ENCODE results near the gene GLYATL3.
A peak's percentile ranks its signal among the peaks of the same experiment; 100 is the strongest.
"Not testable (repeated sequence)": the region's sequence is repeated elsewhere in the genome, so short reads cannot be mapped to it uniquely, and the experiment has no call there.

The GLYATL3 gene

DNA sequence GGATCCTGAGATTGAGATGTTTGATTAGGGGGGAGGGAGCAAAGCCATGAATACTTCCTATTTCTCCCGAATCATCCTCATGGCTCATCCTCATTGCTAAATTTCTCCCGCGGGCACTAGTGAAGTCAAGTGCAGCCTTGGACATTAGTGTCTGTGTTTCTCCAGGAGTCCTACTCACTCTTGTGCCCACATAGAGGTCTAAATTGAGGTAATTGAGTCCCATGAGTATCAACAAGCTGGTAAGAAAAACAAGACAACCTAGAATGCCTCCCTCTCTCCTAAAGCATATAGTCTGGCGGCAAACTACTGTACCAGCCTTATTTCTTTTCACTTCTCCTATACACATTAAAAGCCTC lies 36.1 kb upstream of the GLYATL3 start:
- H3K4me3 ChIP-seq (ENCODE audit: low read depth, low read length): peak overlapping the region; percentile 99
- TF ChIP-seq, protein P1, sequence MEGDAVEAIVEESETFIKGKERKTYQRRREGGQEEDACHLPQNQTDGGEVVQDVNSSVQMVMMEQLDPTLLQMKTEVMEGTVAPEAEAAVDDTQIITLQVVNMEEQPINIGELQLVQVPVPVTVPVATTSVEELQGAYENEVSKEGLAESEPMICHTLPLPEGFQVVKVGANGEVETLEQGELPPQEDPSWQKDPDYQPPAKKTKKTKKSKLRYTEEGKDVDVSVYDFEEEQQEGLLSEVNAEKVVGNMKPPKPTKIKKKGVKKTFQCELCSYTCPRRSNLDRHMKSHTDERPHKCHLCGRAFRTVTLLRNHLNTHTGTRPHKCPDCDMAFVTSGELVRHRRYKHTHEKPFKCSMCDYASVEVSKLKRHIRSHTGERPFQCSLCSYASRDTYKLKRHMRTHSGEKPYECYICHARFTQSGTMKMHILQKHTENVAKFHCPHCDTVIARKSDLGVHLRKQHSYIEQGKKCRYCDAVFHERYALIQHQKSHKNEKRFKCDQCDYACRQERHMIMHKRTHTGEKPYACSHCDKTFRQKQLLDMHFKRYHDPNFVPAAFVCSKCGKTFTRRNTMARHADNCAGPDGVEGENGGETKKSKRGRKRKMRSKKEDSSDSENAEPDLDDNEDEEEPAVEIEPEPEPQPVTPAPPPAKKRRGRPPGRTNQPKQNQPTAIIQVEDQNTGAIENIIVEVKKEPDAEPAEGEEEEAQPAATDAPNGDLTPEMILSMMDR (IDR thresholded peaks at IDR 0.05; ENCODE audit: low read depth, low read length): no peak

DNA sequence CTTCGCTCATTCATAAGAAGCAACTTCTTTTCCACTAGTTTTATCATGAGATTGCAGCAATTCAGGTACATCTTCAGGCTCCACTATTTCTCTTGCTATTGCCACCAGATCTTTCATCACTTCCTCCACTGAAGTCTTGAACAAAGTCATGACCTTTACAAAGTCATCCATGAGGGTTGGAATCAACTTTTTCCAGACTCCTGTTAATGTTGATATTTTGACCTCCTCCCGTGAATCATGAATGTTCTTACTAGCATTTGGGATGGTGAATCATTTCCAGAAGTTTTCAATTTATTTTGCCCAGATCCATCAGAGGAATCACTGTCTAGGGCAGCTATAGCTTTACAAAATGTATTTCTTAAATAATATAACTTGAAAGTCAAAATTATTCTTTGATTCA lies 35.0 kb upstream of the GLYATL3 start:
- TF ChIP-seq, protein P1 (IDR thresholded peaks at IDR 0.05; ENCODE audit: low read depth, low read length): no peak
- H3K4me3 ChIP-seq (ENCODE audit: low read depth, low read length): no peak overlapping the region

DNA sequence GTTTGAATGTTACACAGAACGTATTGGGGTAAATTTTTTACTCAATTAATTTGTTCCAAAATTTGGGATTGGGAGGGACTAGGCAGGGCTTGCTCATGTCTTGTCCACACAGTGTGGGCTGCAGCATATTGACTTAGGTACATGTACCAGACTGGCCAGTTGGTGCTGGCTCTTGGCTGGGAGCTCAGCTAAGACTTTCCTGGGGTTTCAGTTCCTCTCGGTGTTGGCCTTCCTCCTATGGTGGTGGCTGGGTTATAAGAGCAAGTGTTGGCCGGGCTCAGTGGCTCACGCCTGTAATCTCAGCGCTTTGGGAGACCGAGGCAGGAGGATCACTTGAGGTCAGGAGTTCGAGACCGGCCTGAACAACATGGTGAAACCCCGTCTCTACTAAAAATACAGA lies 31.7 kb upstream of the GLYATL3 start:
- no peak overlapping the region for H3K4me3 ChIP-seq (ENCODE audit: low read depth, low read length)
- TF ChIP-seq, protein P1 (IDR thresholded peaks at IDR 0.05; ENCODE audit: low read depth, low read length): no peak

DNA sequence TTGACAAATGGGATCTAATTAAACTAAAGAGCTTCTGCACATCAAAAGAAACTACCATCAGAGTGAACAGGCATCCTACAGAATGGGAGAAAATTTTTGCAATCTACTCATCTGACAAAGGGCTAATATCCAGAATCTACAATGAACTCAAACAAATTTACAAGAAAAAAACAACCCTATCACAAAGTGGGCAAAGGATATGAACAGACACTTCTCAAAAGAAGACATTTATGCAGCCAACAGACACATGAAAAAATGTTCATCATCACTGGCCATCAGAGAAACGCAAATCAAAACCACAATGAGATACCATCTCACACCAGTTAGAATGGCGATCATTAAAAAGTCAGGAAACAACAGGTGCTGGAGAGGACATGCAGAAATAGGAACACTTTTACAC lies 23.2 kb upstream of the GLYATL3 start:
- not testable (repeated sequence) for H3K4me3 ChIP-seq (ENCODE audit: low read depth, low read length)

DNA sequence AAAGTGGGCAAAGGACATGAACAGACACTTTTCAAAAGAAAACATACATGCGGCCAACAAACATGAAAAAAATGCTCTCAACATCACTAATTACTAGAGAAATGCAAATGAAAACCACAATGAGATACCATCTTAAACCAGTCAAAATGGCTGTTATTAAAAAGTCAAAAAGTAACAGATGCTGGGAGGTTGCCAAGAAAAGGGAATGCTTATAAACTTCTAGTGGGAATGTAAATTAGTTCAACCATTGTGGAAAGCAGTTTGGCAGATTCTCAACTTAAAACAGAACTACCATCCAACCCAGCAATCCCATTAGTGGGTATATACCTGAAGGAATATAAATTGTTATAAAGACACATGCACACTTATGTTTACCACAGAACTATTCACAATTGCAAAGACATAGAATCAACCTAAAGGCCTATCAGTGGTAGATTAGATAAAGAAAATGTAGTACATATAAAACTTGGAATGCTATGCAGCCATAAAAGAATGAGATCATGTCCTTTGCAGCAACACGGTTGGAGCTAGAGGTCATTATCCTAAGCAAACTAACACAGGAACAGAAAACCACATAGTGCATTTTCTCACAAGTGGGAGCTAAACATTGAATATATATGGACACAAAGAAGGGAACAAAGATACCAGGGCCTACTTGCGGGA lies 20.3 kb upstream of the GLYATL3 start:
- TF ChIP-seq, protein P1 (IDR thresholded peaks at IDR 0.05; ENCODE audit: low read depth, low read length): no peak
- H3K4me3 ChIP-seq (ENCODE audit: low read depth, low read length): no peak overlapping the region

DNA sequence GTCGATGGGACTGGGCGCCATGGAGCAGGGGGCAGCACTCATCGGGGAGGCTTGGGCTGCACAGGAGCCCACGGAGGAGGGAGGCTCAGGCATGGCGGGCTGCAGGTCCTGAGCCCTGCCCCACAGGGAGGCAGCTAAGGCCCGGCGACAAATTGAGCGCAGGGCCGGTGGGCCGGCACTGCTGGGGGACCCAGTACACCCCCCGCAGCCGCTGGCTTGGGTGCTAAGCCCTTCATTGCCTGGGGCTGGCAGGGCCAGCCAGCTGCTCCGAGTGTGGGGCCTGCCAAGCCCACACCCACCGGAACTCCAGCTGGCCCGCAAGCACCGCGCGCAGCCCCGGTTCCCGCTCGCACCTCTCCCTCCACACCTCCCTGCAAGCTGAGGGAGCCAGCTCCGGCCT lies 17.9 kb upstream of the GLYATL3 start:
- H3K4me3 ChIP-seq (ENCODE audit: low read depth, low read length): not testable (repeated sequence)

DNA sequence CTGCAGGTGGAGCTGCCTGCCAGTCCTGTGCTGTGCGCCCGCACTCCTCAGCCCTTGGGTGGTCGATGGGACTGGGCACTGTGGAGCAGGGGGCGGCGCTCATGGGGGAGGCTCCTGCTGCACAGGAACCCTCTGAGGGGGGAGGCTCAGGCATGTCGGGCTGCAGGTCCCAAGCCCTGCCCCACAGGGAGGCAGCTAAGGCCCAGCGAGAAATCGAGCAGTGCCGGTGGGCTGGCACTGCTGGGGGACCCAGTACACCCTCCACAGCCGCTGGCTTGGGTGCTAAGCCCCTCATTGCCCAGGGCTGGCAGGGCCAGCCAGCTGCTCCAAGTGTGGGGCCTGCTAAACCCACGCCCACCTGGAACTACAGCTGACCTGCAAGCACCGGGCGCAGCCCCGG lies 16.3 kb upstream of the GLYATL3 start:
- not testable (repeated sequence) for H3K4me3 ChIP-seq (ENCODE audit: low read depth, low read length)

DNA sequence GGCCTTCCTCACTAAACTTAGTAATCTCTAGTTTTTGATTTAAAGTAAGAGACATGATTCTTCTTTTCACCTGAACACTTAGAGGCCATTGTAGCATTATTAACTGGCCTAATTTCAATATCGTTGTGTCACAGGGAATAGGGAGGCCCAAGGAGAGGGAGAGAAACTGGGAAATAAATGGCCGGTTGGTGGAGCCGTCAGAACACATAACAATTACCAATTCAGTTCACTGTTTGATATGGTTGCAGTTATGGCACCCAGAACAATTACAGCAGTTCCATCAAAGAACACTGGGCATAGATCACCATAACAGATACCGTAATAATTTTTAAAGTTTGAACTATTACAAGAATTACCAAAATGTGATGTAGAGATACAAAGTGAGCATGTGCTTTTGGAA lies 9.1 kb upstream of the GLYATL3 start:
- no peak overlapping the region for H3K4me3 ChIP-seq (ENCODE audit: low read depth, low read length)
- TF ChIP-seq, protein P1 (IDR thresholded peaks at IDR 0.05; ENCODE audit: low read depth, low read length): no peak

DNA sequence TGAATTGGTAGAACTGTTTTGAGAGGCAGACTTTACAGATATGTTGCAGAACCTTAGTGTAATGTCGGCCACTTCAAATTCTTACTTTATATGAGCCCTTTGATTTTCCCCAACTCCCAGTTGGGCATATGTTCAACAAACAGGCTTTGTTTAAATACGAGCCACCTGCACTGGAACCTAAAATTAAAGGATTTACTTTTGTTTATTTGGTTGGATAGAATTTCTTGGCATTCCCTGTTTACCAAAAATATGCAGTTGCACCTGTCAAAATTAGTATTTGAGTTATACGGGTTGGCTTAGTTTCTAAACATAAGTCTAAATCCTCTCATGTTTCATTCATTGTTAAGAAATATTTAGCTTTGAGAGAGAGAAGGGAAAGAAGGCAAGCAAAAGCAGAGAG lies 2.4 kb upstream of the GLYATL3 start:
- TF ChIP-seq, protein P1 (IDR thresholded peaks at IDR 0.05; ENCODE audit: low read depth, low read length): no peak
- H3K4me3 ChIP-seq (ENCODE audit: low read depth, low read length): no peak overlapping the region

Measured in WI38 (cell line).